WTC11 (cell line): ENCODE data around the gene CAMK2G. TPM values are rescaled to one million over a fixed set of nuclear protein-coding genes. Genes with fewer than 3 reads are reported as not detected.

Experiments used
- ATAC-seq: fragments of 200-7000 bp; cut with Tn5 transposase; 2 replicates; pipeline ENCODE4 v1.10.0; 2021; ENCODE audit warnings: mild to moderate bottlenecking, moderate library complexity
- CTCF ChIA-PET: fragments of 300-600 bp; sonication (Branson Sonifier 250); formaldehyde crosslinking; loops from one replicate; lab custom pipeline; 2021; ENCODE audit warnings: antibody characterized with exemption; lab: Charles Lee
- POLR2A ChIA-PET: fragments of 350-600 bp; sonication (Branson Sonifier 250); formaldehyde crosslinking; loops from one replicate; lab custom pipeline; 2021; ENCODE audit warnings: antibody characterized with exemption; lab: Charles Lee
- DNase-seq: peaks from one replicate; pipeline ENCODE4 v3.0.0; 2021; ENCODE audit warnings: low spot score
- H3K27ac Mint-ChIP-seq: 2 replicates; pipeline ENCODE4 v1.8.0; 2021; ENCODE audit warnings: mixed read lengths
- H3K27me3 Mint-ChIP-seq: 2 replicates; pipeline ENCODE4 v1.8.0; 2021; ENCODE audit warnings: low read depth, mild to moderate bottlenecking, moderate library complexity, mixed read lengths
- H3K36me3 Mint-ChIP-seq: 2 replicates; pipeline ENCODE4 v1.8.0; 2021; ENCODE audit warnings: mixed read lengths
- H3K4me1 Mint-ChIP-seq: 2 replicates; pipeline ENCODE4 v1.8.0; 2022; ENCODE audit warnings: mixed read lengths
- H3K4me3 Mint-ChIP-seq: 2 replicates; pipeline ENCODE4 v1.8.0; 2021; ENCODE audit warnings: mild to moderate bottlenecking, moderate library complexity, mixed read lengths
- H3K9me3 Mint-ChIP-seq: 2 replicates; pipeline ENCODE4 v1.8.0; 2021; ENCODE audit warnings: mixed read lengths
- total RNA-seq: library from RNA; stranded (reverse); gene quantifications from 3 replicates; pipeline ENCODE4 v1.2.3, GENCODE V29; 2021
- TF ChIP-seq, protein P1 (sequence below): fragments of 250-450 bp; sonication (Bioruptor Pico); IDR thresholded peaks from 2 replicates; pipeline ENCODE4 v2.1.2; 2022; ENCODE audit warnings: mild to moderate bottlenecking, moderate library complexity

CAMK2G gene
- total RNA-seq, 1 experiment from 2014 or later: 34.9 TPM

DNA sequence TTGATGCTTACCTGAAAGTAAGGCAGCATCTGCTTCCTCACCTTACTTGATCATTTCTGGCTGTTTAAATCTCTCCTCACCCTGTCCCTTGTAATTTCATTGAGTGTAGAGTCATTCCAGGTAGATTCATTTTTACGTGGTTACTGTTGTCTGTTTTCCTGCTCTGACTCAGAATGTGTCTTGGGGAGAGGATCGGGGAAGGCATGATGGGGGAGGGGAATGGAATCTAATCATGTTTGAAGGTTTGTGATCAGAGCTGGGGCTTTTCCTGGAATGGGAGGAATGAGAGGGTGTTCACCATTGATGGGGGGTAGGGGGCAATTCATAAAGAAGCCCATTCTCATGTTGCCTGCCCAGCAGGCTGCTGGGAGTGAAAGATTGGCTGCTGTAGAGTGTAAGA, 111.4 kb downstream of the CAMK2G start:
- TF ChIP-seq, protein P1, sequence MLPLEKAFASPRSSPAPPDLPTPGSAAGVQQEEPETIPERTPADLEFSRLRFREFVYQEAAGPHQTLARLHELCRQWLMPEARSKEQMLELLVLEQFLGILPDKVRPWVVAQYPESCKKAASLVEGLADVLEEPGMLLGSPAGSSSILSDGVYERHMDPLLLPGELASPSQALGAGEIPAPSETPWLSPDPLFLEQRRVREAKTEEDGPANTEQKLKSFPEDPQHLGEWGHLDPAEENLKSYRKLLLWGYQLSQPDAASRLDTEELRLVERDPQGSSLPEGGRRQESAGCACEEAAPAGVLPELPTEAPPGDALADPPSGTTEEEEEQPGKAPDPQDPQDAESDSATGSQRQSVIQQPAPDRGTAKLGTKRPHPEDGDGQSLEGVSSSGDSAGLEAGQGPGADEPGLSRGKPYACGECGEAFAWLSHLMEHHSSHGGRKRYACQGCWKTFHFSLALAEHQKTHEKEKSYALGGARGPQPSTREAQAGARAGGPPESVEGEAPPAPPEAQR (CRISPR knock-in tag): no peak
- Mint-ChIP-seq H3K4me1 (no peaks in the 10 kb centered on the region), H3K27me3 (no peaks in the 10 kb centered on the region), H3K9me3 (no peaks in the 10 kb centered on the region), H3K36me3 (peaks cover 54% of the 10 kb centered on the region), H3K4me3 (no peak overlapping the region), H3K27ac (no peak overlapping the region)
- ChIA-PET POLR2A (no interaction called here), CTCF (interaction anchor here (0.6 to 0.8 kb wide), 2 partner anchors 98 to 104 kb away, joined by 3 to 4 read pairs; no protein-coding TSS in a partner anchor)
- DNase-seq (no peak), ATAC-seq (no peak)

Other genes with a start within 250 kb of the CAMK2G start
- 3.0 to 5.4 TPM (median 4.4 TPM) in 3 replicates for gene MYOZ1, start 233.1 kb downstream of the CAMK2G start, total RNA-seq
- 0.11 to 0.22 TPM (median 0.18 TPM) in 3 replicates for gene SYNPO2L, start 218.5 kb downstream of the CAMK2G start, total RNA-seq
- gene AGAP5, start 176.4 kb downstream of the CAMK2G start, total RNA-seq: 7.5 to 10.4 TPM (median 9.3 TPM) in 3 replicates
- gene SEC24C, start 130.2 kb downstream of the CAMK2G start, total RNA-seq: 64.2 to 74.2 TPM (median 64.5 TPM) in 3 replicates
- gene CHCHD1, start 92.5 kb downstream of the CAMK2G start, total RNA-seq: 45.9 to 47.9 TPM (median 45.9 TPM) in 3 replicates
- gene ZSWIM8, start 88.9 kb downstream of the CAMK2G start, total RNA-seq: 50.5 to 59.1 TPM (median 53.2 TPM) in 3 replicates
- gene NDST2, start 63.0 kb downstream of the CAMK2G start, total RNA-seq: 26.3 to 32.3 TPM (median 31.1 TPM) in 3 replicates
- gene PLAU, start 36.6 kb upstream of the CAMK2G start, total RNA-seq: 15.0 to 18.0 TPM (median 16.2 TPM) in 3 replicates
- 225 to 236 TPM (median 234 TPM) in 3 replicates for gene VCL, start 123.6 kb upstream of the CAMK2G start, total RNA-seq